ENCODE data around the gene ADAMTS18. TPM values are rescaled to one million over a fixed set of nuclear protein-coding genes. Genes with fewer than 3 reads are reported as not detected.

Gene ADAMTS18
- total and polyA plus RNA-seq, 2 of the 8 experiments (the other 6 are each of a cell fraction or from before 2014, with no cell fraction given), result 0.05 to 0.19 TPM

- no peaks in the 10 kb centered on the region for H3K4me1 ChIP-seq (replicated peaks in 1 of 4; ENCODE audit: control insufficient read depth in 3 of 4, insufficient read depth in 4 of 4, low read length in 3 of 4)
- WGBS, 2 experiments (ENCODE audit: extremely low coverage in 1 of 2, insufficient coverage in 1 of 2, insufficient read length in 1 of 2, insufficient replicate concordance in 2 of 2, low coverage in 1 of 2, low lambda C conversion rate in 2 of 2, missing lambda C conversion rate in 1 of 2), result 84% methylated on average over 4 of the region's 4 CpGs; no CpG with 5 or more reads in 1 of the 2 experiments
- TF ChIP-seq MAFK (IDR thresholded peaks at IDR 0.05; ENCODE audit: low read depth, low read length), result no peak
- no peak for TF ChIP-seq CBX5 (IDR thresholded peaks at IDR 0.05; ENCODE audit: low read depth, low read length)
- TF ChIP-seq SIRT6 (IDR thresholded peaks at IDR 0.05; ENCODE audit: low read length), result no peak
- no peak for TF ChIP-seq TAF1 (IDR thresholded peaks at IDR 0.05; ENCODE audit: low read depth, low read length)
- no peak for TF ChIP-seq JUN (IDR thresholded peaks at IDR 0.05; ENCODE audit: low read depth, low read length)
- TF ChIP-seq TAF7 (optimal IDR thresholded peaks at IDR 0.05; ENCODE audit: borderline replicate concordance, low read depth, low read length), result no peak
- TF ChIP-seq ATF2 (IDR thresholded peaks at IDR 0.05; ENCODE audit: low read length), result no peak
- no peak for TF ChIP-seq HDAC2 (IDR thresholded peaks at IDR 0.05; ENCODE audit: borderline replicate concordance in 1 of 2, low read depth in 2 of 2, low read length in 2 of 2)
- no peak for TF ChIP-seq RXRA (IDR thresholded peaks at IDR 0.05; ENCODE audit: insufficient read depth, low read depth, low read length)
- TF ChIP-seq SP1 (IDR thresholded peaks at IDR 0.05; ENCODE audit: low read depth, low read length), result no peak
- no peak for TF ChIP-seq ATF3 (IDR thresholded peaks at IDR 0.05; ENCODE audit: insufficient read depth, low read depth, low read length)
- TF ChIP-seq GTF2F1 (IDR thresholded peaks at IDR 0.05; ENCODE audit: borderline replicate concordance, low read depth, low read length), result no peak
Measured at GRCh38 chr16:77250400-77250799, 184.4 kb downstream of the ADAMTS18 start.

More at GRCh38 chr16:77250400-77250799, 184.4 kb downstream of the ADAMTS18 start:
- no peak overlapping the region for H3K4me3 ChIP-seq (ENCODE audit: extremely low read depth in 1 of 4, insufficient read depth in 2 of 4, low read depth in 3 of 4, low read length in 4 of 4)
- no peak overlapping the region for H3K18ac ChIP-seq (ENCODE audit: extremely low read depth, low read length)
- H3K9me3 ChIP-seq (ENCODE audit: insufficient read depth in 2 of 2, low read depth in 1 of 2, low read length in 1 of 2), result no peaks in the 10 kb centered on the region
- H4K8ac ChIP-seq (ENCODE audit: extremely low read depth, insufficient read depth, low read length), result no peak overlapping the region
- no peak overlapping the region for H2BK120ac ChIP-seq (replicated peaks; ENCODE audit: low read depth, low read length)
- DNase-seq (ENCODE audit: low read depth in 1 of 2, low spot score in 2 of 2) (no peak), FAIRE-seq (no peak)
- H2AFZ ChIP-seq (ENCODE audit: low read length), result no peak overlapping the region
- no peaks in the 10 kb centered on the region for H3K27me3 ChIP-seq (replicated peaks in 1 of 4; ENCODE audit: control insufficient read depth in 3 of 4, extremely low read depth in 1 of 4, insufficient read depth in 3 of 4, low read length in 3 of 4)
- H3K56ac ChIP-seq (replicated peaks; ENCODE audit: insufficient read length, low read depth, low read length), result no peak overlapping the region
- H4K5ac ChIP-seq (ENCODE audit: insufficient read length, low read depth, low read length), result no peak overlapping the region
- no peak overlapping the region for H3K4me2 ChIP-seq (ENCODE audit: insufficient read depth in 1 of 2, low read depth in 2 of 2, low read length in 2 of 2)
- no peaks in the 10 kb centered on the region for H3K79me2 ChIP-seq (ENCODE audit: control insufficient read depth in 1 of 2, insufficient read depth in 2 of 2, low read length in 2 of 2)
- ChIA-PET CTCF (ENCODE audit: partially characterized antibody) (interaction anchor here (0.9 to 2.2 kb wide), 6 partner anchors 13 to 338 kb away, joined by 3 to 10 read pairs (median 3); partner anchors contain the start of gene ADAMTS18), POLR2A (ENCODE audit: partially characterized antibody) (interaction anchor here (0.6 kb wide), 1 partner anchor 1965 kb away, joined by 3 read pairs; no protein-coding TSS in a partner anchor)
- H2BK12ac ChIP-seq (ENCODE audit: low read depth, low read length), result no peak overlapping the region
- H3K23me2 ChIP-seq (ENCODE audit: low read depth, low read length), result no peaks in the 10 kb centered on the region
- H3K27ac ChIP-seq (ENCODE audit: low read depth, low read length), result no peak overlapping the region
- H3K36me3 ChIP-seq (ENCODE audit: control insufficient read depth in 2 of 4, insufficient read depth in 4 of 4, low read length in 3 of 4), result no peaks in the 10 kb centered on the region
- no peak overlapping the region for H4K91ac ChIP-seq (replicated peaks; ENCODE audit: insufficient read length, low read length)
- H3K14ac ChIP-seq (ENCODE audit: insufficient read length), result no peak overlapping the region
- H3K9ac ChIP-seq (replicated peaks in 1 of 4; ENCODE audit: extremely low read depth in 1 of 4, low read depth in 3 of 4, low read length in 3 of 4), result no peak overlapping the region
- no peak overlapping the region for H3K23ac ChIP-seq (ENCODE audit: insufficient read length)
- no peak overlapping the region for H2AK5ac ChIP-seq (ENCODE audit: low read depth, low read length)
- no peak overlapping the region for H2BK20ac ChIP-seq (ENCODE audit: low read length)
- H3K79me1 ChIP-seq (ENCODE audit: low read depth, low read length), result no peaks in the 10 kb centered on the region
- H2BK15ac ChIP-seq (ENCODE audit: low read length), result no peak overlapping the region
- no peaks in the 10 kb centered on the region for H4K20me1 ChIP-seq (replicated peaks in 1 of 2; ENCODE audit: control insufficient read depth in 1 of 2, insufficient read depth in 2 of 2, low read length in 2 of 2)
- no peak overlapping the region for H3K4ac ChIP-seq (replicated peaks; ENCODE audit: insufficient read length, low read depth, low read length)
- H2BK5ac ChIP-seq (ENCODE audit: low read depth, low read length), result no peak overlapping the region

Measured in H1 (cell line).